Breast epithelium (tissue), 4 donors: ENCODE results near the gene LSAMP. TPM values are rescaled to one million over a fixed set of nuclear protein-coding genes. Genes with fewer than 3 reads are reported as not detected.

ENCODE experiments used
- DNase-seq, 2 donors: peaks; one replicate each; pipeline ENCODE4 v3.0.0-alpha.2; 2019; ENCODE audit warnings: low spot score in 2 of 2
- H3K27ac ChIP-seq, 2 donors: fragments of 200-600 bp; sonication (generic) in 1 of 2; one replicate each; pipeline ENCODE4 v1.5.1; 2016 to 2019; ENCODE audit warnings: mild to moderate bottlenecking in 1 of 2
- H3K27me3 ChIP-seq, 2 donors: fragments of 200-600 bp; sonication (generic) in 1 of 2; one replicate each; pipeline versions ENCODE4 v1.5.1 to v1.6.0; 2017 to 2019; ENCODE audit warnings: control low read depth in 1 of 2, mild to moderate bottlenecking in 1 of 2
- H3K36me3 ChIP-seq: fragments of 200-600 bp; one replicate; pipeline ENCODE4 v1.5.1; 2019
- H3K4me1 ChIP-seq, 2 donors: fragments of 200-600 bp; sonication (generic); one replicate each; pipeline ENCODE4 v1.5.1; 2016 to 2019; ENCODE audit warnings: control low read depth in 1 of 2
- H3K4me3 ChIP-seq, 3 donors: fragments of 200-600 bp; sonication (generic); 1 replicate in 2 of 3; 2 replicates in 1 of 3; pipeline ENCODE4 v1.5.1; 2016 to 2019; ENCODE audit warnings: mild to moderate bottlenecking in 3 of 3, moderate library complexity in 2 of 3
- H3K9me3 ChIP-seq, 2 donors: fragments of 200-600 bp; sonication (generic) in 1 of 2; one replicate each; pipeline ENCODE4 v1.5.1; 2016 to 2019; ENCODE audit warnings: control low read depth in 1 of 2
- POLR2A ChIP-seq: fragments of 450-650 bp; IDR thresholded peaks from one replicate; pipeline ENCODE4 v1.6.1; 2016; ENCODE audit warnings: antibody characterized with exemption, mild to moderate bottlenecking, moderate library complexity
- POLR2AphosphoS5 ChIP-seq, 3 donors: sonication (generic); formaldehyde crosslinking; IDR thresholded peaks; one replicate each; pipeline ENCODE4 v1.6.1; 2017; ENCODE audit warnings: antibody characterized with exemption in 3 of 3
- intact Hi-C: fragments of 100-400 bp; cut with DNase I; formaldehyde crosslinking; loops from one replicate; pipeline ENCODE4 v1.15.1; 2023; ENCODE audit warnings: low total_unique reads
- total RNA-seq, 3 donors: library from RNA; depleted of rRNA; stranded (reverse); fragments of >200 nt; gene quantifications; one replicate each; pipeline ENCODE4 v1.1.0, GENCODE V29; 2016
- TF ChIP-seq, protein P1 (sequence below), 3 donors: fragments of 450-650 bp; IDR thresholded peaks; one replicate each; pipeline ENCODE4 v1.5.1; 2016 to 2017; ENCODE audit warnings: antibody characterized with exemption in 3 of 3, mild to moderate bottlenecking in 3 of 3, moderate library complexity in 3 of 3

The LSAMP gene
- total RNA-seq, 3 donors from 2014 or later, result 1.6 to 3.8 (median 3.5) TPM

DNA sequence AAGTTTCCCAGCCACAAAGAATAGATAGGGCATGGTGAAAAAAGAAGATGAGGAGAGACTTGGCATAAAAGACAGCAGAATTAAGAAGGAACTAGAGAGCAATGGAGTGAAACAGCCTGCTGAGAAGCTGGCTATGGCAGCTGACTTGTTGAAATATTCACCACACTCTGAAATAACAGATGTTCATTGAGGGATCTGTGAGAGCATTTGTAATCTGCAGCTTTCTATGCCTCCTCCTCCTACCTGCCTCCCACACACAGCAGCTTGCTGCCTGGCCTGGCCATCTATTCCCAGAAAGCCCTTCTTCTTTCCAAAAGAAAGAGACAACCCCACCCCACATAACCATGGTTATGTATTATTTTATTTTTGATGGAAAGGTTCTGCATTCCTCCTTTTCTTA is 518.1 kb downstream of the LSAMP start:
- Histone ChIP-seq H3K27ac (no peak overlapping the region), H3K4me3 (no peak overlapping the region), H3K4me1 (no peaks in the 10 kb centered on the region), H3K9me3 (peaks cover 0 to 2% of the 10 kb centered on the region in 2 donors), H3K36me3 (no peaks in the 10 kb centered on the region), H3K27me3 (no peaks in the 10 kb centered on the region)
- intact Hi-C loops, result no loop called here
- no peak for DNase-seq
- no peak for TF ChIP-seq POLR2AphosphoS5 (IDR thresholded peaks at IDR 0.05)
- TF ChIP-seq, protein P1, sequence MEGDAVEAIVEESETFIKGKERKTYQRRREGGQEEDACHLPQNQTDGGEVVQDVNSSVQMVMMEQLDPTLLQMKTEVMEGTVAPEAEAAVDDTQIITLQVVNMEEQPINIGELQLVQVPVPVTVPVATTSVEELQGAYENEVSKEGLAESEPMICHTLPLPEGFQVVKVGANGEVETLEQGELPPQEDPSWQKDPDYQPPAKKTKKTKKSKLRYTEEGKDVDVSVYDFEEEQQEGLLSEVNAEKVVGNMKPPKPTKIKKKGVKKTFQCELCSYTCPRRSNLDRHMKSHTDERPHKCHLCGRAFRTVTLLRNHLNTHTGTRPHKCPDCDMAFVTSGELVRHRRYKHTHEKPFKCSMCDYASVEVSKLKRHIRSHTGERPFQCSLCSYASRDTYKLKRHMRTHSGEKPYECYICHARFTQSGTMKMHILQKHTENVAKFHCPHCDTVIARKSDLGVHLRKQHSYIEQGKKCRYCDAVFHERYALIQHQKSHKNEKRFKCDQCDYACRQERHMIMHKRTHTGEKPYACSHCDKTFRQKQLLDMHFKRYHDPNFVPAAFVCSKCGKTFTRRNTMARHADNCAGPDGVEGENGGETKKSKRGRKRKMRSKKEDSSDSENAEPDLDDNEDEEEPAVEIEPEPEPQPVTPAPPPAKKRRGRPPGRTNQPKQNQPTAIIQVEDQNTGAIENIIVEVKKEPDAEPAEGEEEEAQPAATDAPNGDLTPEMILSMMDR (IDR thresholded peaks at IDR 0.05), result no peak
- TF ChIP-seq POLR2A, result no peak

DNA sequence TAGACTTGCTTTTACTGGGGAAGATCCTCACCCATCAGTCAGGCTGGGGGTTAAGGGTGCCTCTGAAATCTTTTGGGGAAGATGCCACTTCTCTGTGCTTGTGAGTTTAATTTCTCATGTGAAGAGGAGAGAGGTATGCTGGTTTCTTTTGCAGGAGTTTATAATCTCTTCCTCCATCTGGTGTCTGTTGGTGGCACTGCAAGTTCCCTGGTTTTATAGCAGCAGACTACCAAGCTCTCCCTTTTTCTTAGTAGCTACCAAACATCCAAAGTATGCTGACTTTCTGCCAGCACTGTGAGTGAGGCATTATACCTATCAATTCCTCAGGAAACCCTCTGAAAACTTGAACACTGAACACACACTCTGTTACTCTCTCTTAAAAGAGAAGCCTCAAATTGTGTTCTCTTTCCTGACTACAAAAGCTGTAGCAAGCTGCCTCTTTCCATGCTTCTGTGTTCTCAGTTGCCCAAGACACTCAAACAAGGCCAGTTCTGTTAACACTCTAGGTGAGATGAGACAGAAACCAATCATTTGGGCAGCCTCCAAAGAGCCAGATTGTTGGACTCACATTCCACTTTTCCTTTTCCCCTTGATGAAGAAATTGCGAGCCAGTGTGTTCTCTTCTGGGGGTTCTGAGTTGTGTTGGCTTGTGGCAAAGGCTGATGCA is 522.5 kb downstream of the LSAMP start:
- TF ChIP-seq, protein P1 (IDR thresholded peaks at IDR 0.05), result no peak
- no peak for TF ChIP-seq POLR2AphosphoS5 (IDR thresholded peaks at IDR 0.05)
- TF ChIP-seq POLR2A, result no peak
- H3K4me3 ChIP-seq, result no peak overlapping the region
- DNase-seq, result no peak
- no peak overlapping the region for H3K27ac ChIP-seq
- H3K27me3 ChIP-seq, result no peaks in the 10 kb centered on the region
- H3K36me3 ChIP-seq, result no peaks in the 10 kb centered on the region
- intact Hi-C loops, result loop anchor here (1.0 kb wide), 1 partner anchor 11 kb away; no protein-coding TSS in a partner anchor
- peaks cover 0 to 2% of the 10 kb centered on the region in 2 donors for H3K9me3 ChIP-seq
- H3K4me1 ChIP-seq, result no peaks in the 10 kb centered on the region

DNA sequence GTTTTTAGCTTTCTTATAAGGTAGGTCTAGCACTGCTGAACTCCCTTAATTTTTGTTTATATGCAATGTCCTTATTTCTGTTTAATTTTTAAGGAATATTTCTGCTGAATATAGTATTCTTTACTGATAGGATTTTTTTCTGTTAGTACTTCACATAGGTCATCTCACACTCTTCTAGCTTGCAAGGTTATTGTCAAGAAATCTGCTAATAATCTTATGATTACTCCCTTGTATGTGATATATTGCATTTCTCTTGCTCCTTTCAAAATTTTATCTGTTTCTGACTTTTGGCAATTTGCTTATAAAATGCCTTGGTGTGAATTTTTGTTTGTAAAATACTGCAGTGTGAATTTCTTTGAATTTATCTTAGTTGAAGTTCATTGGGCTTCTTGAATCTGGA is 523.6 kb downstream of the LSAMP start:
- Histone ChIP-seq H3K9me3 (peaks cover 0 to 2% of the 10 kb centered on the region in 2 donors), H3K36me3 (no peaks in the 10 kb centered on the region), H3K27ac (no peak overlapping the region), H3K27me3 (no peaks in the 10 kb centered on the region), H3K4me1 (no peaks in the 10 kb centered on the region), H3K4me3 (no peak overlapping the region)
- intact Hi-C loops, result no loop called here
- DNase-seq, result no peak
- TF ChIP-seq POLR2A, result no peak

DNA sequence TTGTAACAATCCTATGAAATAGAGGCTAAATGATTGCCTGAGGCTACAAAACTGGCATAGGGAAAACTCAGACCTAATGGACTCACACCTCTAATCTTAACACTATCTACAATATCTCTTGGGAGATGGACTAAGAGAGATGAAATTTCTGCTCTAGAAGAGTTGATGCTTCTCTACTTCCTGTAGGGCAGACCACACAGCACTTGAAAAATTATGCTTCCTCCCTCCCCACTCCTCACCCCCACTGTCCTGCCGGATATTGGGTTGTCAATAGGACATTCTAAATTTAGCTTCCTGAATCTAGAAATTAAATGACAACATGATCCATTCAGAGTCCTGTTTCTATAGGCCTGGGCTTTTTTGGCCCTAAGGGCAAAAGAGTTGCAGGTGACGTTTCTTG is 526.4 kb downstream of the LSAMP start:
- intact Hi-C loops, result no loop called here
- peaks cover 0 to 2% of the 10 kb centered on the region in 2 donors for H3K9me3 ChIP-seq
- no peaks in the 10 kb centered on the region for H3K27me3 ChIP-seq
- no peak overlapping the region for H3K4me3 ChIP-seq
- DNase-seq, result no peak
- no peaks in the 10 kb centered on the region for H3K4me1 ChIP-seq
- no peak overlapping the region for H3K27ac ChIP-seq
- no peaks in the 10 kb centered on the region for H3K36me3 ChIP-seq
- TF ChIP-seq, protein P1 (IDR thresholded peaks at IDR 0.05), result no peak
- TF ChIP-seq POLR2AphosphoS5 (IDR thresholded peaks at IDR 0.05) (no peak), POLR2A (no peak)

DNA sequence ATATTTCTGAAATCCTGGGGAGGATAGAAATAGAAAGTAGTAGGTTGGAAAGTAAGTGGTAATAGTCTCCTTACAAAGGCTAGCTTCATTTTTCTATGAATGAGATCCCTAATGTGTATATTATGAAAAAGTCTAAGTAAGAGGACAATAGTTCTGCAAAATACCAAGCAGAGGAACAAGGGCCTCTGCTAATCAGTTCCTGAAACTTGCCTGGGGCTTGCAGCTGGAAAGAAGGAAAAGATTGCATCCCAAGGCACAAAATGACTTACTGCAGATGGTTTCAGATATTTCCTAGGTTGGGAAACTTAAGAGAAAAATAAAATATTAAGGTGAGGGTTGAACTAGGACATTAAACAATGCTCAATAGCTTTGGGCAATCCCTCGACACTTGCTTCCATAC is 528.4 kb downstream of the LSAMP start:
- Histone ChIP-seq H3K27me3 (no peaks in the 10 kb centered on the region), H3K4me1 (no peaks in the 10 kb centered on the region), H3K9me3 (no peaks in the 10 kb centered on the region), H3K27ac (no peak overlapping the region), H3K4me3 (no peak overlapping the region), H3K36me3 (no peaks in the 10 kb centered on the region)
- TF ChIP-seq POLR2A (no peak), POLR2AphosphoS5 (IDR thresholded peaks at IDR 0.05) (no peak)
- TF ChIP-seq, protein P1 (IDR thresholded peaks at IDR 0.05), result no peak
- DNase-seq, result no peak
- intact Hi-C loops, result no loop called here
